SW480 (cell line): ENCODE measurements around the gene CHST6.
A peak's percentile ranks its signal among the peaks of the same experiment; 100 is the strongest.
"Not testable (repeated sequence)": the region's sequence is repeated elsewhere in the genome, so short reads cannot be mapped to it uniquely, and the experiment has no call there.

Experiments
- DNase-seq: peaks from one replicate; pipeline ENCODE4 v3.0.0-alpha.2; 2016; ENCODE audit warnings: low spot score

CHST6 gene

DNA sequence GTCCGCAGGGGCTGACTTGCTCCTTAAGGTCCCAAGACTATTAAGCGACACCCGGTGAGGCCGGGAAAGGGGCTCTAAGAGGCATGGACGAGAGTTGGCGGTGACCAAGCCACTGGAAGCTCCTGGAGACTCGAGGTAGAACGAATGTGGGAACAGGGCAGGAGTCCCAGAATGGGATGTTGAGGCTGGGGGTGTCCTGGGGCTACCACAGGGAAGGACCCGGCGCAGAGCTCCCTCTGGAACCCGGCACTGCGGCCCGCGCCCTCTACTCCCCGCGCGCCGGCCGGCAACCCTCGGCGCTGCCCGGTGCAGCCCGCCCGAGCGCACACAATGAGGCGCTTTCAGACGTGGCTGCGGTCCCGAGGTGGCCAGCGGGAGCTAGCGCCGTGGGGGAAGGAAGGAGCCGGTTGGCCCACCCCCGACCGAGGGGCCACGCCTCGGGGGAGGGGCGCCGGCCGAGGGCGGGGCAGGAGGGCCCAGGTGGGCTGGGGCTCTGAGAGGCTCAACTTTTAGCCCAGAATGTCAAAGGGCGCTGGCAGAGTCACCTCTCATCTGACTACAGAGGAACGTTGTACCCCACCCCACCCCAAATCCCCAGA lies at the start of gene CHST6:
CHST6 (minus strand) TSS at position 366 of the 599 bp plus-strand sequence. CDS start 15,613 bp downstream, outside the sequence.
- DNase-seq, result peak; percentile 39

- not testable (repeated sequence) for DNase-seq
These were observed 47.2 kb upstream of the CHST6 start for GRCh38 chr16:75542462-75542861.

- DNase-seq, result no peak
These were observed 46.0 kb upstream of the CHST6 start for GRCh38 chr16:75541236-75541635.

- DNase-seq, result not testable (repeated sequence)
These were observed 43.8 kb upstream of the CHST6 start for GRCh38 chr16:75538882-75539565.

DNA sequence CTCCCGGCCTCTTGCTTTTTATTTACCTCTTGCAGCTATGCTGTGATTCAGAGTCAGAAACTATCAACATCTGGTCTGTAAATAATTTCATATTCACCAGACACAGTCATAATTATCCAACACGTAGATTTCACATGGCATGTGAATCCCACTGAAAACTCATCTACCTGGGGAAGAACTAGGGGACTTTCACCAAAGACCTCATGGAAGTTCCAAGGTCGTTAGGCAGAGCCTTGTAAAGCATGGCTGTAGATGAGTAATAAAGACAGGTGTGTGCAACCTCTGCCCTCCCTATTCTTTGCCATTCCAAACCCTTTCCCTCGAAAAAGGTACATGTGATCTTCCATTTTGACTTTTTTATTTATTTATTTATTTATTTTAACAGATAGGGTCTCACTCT lies 42.5 kb upstream of the CHST6 start:
- DNase-seq, result no peak

GRCh38 chr16:75535901-75536300 lies 40.7 kb upstream of the CHST6 start, which contains the start of gene CHST5:
TSS of gene CHST5 (minus strand) at chr16:75536108. CDS start at chr16:75530384, 5,724 bp downstream.
- DNase-seq, result no peak

GRCh38 chr16:75535211-75535843 lies 40.1 kb upstream of the CHST6 start:
- no peak for DNase-seq

DNA sequence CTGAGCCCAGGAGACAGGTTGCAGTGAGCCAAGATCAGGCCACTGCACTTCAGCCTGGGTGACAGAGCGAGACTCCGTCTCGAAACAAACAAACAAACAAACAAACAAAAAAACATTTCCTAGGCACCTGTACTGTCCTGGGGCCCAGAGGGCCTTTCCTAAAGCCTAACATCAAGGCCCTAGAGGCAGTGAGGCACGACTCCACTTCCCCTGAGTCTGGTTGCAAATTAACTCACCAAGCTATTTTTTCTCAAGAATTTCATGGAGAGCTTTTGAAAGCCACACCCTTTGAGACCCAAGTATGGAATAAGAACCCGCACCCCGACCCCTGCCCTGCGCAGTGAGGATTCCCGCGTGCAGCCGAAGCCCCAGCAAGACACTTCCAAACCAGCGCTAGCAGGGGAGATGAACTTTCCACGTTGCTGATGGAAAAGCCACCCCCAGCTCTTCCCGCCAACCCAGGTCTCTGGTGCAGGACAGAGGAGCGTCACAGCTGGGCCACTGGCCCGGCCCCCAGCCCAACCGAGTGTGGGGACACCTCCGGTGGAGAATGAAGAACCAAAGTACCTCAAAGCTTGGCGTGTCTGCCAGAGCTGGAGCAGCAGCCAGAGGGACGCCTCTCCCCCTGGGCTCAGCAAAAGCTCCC lies 39.4 kb upstream of the CHST6 start:
- no peak for DNase-seq

GRCh38 chr16:75532791-75533190 lies 37.5 kb upstream of the CHST6 start:
- no peak for DNase-seq

- DNase-seq, result no peak
These were observed 37.0 kb upstream of the CHST6 start for GRCh38 chr16:75532142-75532765.

DNA sequence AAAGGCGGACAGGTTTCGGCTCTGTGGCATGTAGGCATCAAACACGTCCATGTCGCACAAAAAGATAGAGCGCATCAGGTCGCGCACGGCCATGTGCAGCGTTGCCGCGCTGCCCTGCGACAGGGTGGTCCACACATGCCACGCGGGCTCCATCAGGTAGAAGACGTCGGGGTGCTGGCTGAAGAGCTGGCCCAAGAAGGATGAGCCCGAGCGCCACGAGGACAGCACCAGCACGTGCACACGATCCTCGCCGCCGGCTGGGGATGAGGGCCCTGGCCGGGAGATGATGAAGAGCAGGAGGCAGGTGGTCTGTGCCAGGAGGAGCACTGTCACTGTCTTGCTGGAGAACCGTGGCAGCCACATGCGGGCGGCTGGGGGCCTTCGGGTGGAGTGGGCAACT lies 34.7 kb upstream of the CHST6 start:
- DNase-seq, result no peak

DNA sequence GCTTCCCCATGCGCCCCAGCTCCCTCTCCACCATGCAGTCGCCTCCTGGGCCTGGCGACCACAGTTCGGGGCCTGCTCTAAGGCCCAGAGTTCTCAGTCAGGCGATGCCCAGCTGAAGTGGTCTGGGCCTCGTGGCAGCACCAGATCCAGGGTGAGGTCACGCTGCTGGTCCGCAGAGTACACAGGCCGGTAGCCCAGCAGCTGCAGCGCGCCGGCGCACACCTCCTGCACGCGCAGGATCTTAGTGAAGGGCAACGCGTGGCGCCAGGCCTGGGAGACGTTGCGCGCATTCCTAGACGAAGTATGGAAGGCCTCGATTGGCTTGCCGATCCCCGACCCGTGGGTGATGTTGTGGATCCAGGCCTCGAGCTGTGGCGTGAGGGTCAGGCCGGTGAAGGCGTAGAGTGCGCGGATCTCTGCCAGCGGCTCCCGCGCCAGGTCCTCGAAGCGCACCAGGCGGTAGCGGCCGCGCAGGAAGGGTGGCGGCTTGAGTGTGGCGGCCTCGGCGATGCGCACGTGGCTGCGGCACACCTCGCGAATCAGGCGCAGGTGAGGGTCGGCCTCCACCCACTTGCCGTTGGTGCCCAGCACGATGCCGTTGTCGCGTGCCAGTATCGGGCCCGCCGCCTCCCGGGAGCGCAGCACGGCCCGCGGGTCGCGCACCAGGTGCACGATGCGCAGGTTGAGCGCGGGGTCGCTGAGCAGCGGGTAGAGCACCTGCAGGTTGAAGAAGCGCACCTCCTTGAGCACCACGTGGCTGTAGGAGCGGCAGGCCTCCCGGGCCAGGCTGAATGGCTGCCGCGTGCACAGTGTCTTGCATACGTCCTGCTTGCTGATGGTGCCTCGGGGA lies 34.0 kb upstream of the CHST6 start:
- DNase-seq, result no peak

GRCh38 chr16:75527825-75528299 lies 32.6 kb upstream of the CHST6 start:
- DNase-seq, result no peak

- DNase-seq, result no peak
These were observed 31.0 kb upstream of the CHST6 start for GRCh38 chr16:75526032-75526790.

DNA sequence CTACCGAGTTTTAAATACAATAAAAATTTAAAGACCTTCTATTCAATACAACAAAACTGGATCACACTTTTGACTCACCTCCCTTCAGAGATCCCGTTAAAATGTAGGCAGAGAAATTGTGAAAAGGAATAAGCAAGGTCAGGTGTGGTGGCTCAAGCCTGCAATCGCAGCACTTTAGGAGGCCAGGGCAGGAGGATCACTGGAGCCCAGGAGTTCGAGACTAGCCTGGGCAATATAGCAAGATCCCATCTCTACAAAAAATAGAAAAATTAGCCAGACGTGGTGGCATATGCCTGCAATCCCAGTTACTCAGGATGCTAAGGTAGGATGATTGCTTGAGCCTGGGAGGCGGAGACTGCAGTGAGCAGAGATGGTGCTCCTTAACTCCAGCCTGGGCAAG lies 23.9 kb upstream of the CHST6 start:
- no peak for DNase-seq

DNA sequence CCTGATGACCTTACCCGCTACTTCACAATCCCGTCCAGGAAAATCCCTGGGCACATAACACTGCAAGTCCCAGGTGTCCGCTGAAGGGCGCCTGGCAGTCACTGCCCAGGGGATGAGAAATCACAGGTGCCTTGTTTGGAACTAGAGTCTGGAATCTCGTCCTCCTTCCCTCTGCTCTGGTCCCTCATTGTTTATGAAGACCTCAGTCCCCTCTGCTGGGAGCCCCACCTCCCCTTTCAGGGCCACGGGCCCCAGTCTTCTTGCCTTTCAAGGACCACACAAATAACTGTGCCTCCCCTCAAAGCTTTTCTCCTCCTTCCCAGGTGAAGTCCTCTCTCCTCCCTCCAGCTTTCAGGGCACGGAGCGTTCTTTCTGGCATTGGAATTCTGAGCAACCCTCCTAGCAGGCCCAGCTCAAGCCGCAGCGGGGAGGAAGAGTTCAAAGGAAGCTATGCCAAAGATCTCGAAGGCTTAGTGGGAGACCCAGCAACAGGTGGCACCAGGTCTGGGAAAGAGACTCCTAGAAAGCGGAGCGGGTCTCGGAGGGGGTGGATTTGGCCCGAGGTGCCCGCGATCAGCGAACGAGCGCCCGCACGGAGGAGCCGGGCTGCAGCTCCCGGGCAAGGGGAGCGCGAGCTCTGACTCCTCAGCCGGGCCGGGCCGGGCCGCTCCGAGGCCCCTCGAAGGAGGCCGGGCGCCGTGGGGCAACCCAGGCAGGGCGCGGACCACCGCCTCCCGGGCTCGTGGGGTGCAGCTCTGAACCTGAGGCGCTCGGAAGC lies 21.1 kb upstream of the CHST6 start:
- not testable (repeated sequence) for DNase-seq

DNA sequence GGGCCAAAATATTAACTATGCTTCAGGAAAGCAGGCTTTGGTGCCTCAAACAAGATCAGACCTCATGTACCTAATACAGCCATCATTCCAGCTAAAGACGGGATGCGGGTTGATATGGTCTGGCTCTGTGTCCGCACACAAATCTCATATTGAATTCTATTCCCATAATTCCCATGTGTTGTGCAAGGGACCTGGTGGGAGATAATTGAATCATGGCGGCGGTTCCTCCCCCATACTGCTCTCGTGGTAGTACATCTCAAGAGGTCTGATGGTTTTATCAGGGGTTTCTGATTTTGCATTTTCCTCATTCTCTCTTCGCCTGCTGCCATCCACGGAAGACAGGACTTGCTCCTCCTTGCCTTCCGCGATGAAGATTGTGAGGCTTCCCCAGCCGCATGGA lies 19.1 kb upstream of the CHST6 start:
- DNase-seq, result no peak

GRCh38 chr16:75506574-75506973 lies 11.3 kb upstream of the CHST6 start:
- peak; percentile 66 for DNase-seq

DNA sequence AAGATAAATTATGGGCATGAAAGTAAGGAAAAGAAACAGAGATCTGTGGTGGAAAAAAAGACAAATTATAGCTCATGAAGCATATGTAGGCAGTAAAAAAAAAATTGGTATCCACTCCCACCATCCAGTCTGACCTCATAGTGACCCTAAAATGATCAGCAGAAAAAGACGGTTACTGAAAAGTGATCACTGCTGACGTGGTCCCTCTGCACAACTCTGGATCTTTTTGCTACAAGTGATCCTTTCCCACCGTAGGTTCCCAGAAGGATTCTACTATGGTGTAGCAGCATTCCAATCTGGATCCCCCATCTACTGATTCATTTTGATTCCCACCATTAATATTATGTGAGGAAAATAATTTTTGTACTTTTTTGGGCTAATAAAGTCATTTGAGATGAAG lies 10.9 kb upstream of the CHST6 start:
- no peak for DNase-seq

DNA sequence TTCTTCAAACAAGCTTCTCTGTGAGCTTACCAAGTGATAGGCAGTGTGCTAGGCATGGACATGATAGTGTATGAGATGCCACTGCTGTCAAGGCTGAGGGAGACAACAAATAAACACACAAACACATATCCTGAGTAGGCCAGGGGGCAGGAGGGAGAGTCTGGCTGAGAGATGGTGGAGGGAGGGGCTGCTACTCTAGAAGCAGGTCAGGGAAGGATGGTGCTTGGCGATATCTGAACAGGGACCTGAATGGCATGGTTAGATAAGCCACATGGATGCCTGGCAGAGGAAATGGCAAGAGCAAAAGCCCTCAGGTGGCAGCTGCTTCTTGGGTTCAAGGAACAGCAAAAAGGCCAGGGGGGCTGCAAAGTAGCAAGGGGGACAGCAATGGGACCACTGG lies 8.6 kb upstream of the CHST6 start:
- no peak for DNase-seq
